ENCODE measurements around the gene PPP1R3F. TPM values are rescaled to one million over a fixed set of nuclear protein-coding genes. Genes with fewer than 3 reads are reported as not detected.

Gene PPP1R3F
- total RNA-seq, 1 donor from 2014 or later, result 5.5 TPM

GRCh38 chrX:49276207-49276606 is 6.6 kb downstream of the PPP1R3F start:
- DNase-seq (no peak), ATAC-seq (no peak)
- no peaks in the 10 kb centered on the region for H3K36me3 ChIP-seq
- TF ChIP-seq CTCF (IDR thresholded peaks at IDR 0.05), result no peak
- H3K27me3 ChIP-seq (ENCODE audit: low read depth), result no peaks in the 10 kb centered on the region
- no peaks in the 10 kb centered on the region for H3K9me3 ChIP-seq
- H3K27ac ChIP-seq, result no peak overlapping the region
- H3K4me1 ChIP-seq, result peaks cover 20% of the 10 kb centered on the region
- H3K4me3 ChIP-seq, result no peak overlapping the region
- intact Hi-C loops (cut with DNase I), result no loop called here

GRCh38 chrX:49276671-49277534 is 7.3 kb downstream of the PPP1R3F start:
- Histone ChIP-seq H3K27me3 (ENCODE audit: low read depth) (no peaks in the 10 kb centered on the region), H3K9me3 (no peaks in the 10 kb centered on the region), H3K4me3 (no peak overlapping the region), H3K36me3 (no peaks in the 10 kb centered on the region), H3K27ac (no peak overlapping the region), H3K4me1 (peaks cover 18% of the 10 kb centered on the region)
- intact Hi-C loops (cut with DNase I), result no loop called here
- no peak for DNase-seq
- peak in 1 of 2 donors; percentile 31 for ATAC-seq
- no peak for TF ChIP-seq CTCF (IDR thresholded peaks at IDR 0.05)

GRCh38 chrX:49277535-49277830 is 7.9 kb downstream of the PPP1R3F start:
- TF ChIP-seq CTCF (IDR thresholded peaks at IDR 0.05), result no peak
- Histone ChIP-seq H3K27me3 (ENCODE audit: low read depth) (no peaks in the 10 kb centered on the region), H3K36me3 (no peaks in the 10 kb centered on the region), H3K4me1 (peaks cover 12% of the 10 kb centered on the region), H3K9me3 (no peaks in the 10 kb centered on the region), H3K27ac (no peak overlapping the region), H3K4me3 (no peak overlapping the region)
- ATAC-seq, result no peak
- intact Hi-C loops (cut with DNase I), result no loop called here
- DNase-seq, result no peak

- TF ChIP-seq CTCF (IDR thresholded peaks at IDR 0.05), result no peak
- no peaks in the 10 kb centered on the region for H3K36me3 ChIP-seq
- H3K4me3 ChIP-seq, result no peak overlapping the region
- no peak overlapping the region for H3K27ac ChIP-seq
- DNase-seq (no peak), ATAC-seq (no peak)
- intact Hi-C loops (cut with DNase I), result no loop called here
- no peaks in the 10 kb centered on the region for H3K27me3 ChIP-seq (ENCODE audit: low read depth)
- H3K9me3 ChIP-seq, result no peaks in the 10 kb centered on the region
- peaks cover 9% of the 10 kb centered on the region for H3K4me1 ChIP-seq
Observed at GRCh38 chrX:49278081-49278480, 8.5 kb downstream of the PPP1R3F start.

- TF ChIP-seq CTCF (IDR thresholded peaks at IDR 0.05), result no peak
- Histone ChIP-seq H3K27me3 (ENCODE audit: low read depth) (no peaks in the 10 kb centered on the region), H3K27ac (no peak overlapping the region), H3K9me3 (no peaks in the 10 kb centered on the region), H3K36me3 (no peaks in the 10 kb centered on the region), H3K4me3 (no peak overlapping the region), H3K4me1 (no peaks in the 10 kb centered on the region)
- ATAC-seq (no peak), DNase-seq (no peak)
- intact Hi-C loops (cut with DNase I), result no loop called here
Observed at GRCh38 chrX:49282647-49283011, 13.0 kb downstream of the PPP1R3F start.

Data from lower lobe of right lung (tissue), 2 donors.